ENCODE data around the gene SDK2.

The SDK2 gene

DNA sequence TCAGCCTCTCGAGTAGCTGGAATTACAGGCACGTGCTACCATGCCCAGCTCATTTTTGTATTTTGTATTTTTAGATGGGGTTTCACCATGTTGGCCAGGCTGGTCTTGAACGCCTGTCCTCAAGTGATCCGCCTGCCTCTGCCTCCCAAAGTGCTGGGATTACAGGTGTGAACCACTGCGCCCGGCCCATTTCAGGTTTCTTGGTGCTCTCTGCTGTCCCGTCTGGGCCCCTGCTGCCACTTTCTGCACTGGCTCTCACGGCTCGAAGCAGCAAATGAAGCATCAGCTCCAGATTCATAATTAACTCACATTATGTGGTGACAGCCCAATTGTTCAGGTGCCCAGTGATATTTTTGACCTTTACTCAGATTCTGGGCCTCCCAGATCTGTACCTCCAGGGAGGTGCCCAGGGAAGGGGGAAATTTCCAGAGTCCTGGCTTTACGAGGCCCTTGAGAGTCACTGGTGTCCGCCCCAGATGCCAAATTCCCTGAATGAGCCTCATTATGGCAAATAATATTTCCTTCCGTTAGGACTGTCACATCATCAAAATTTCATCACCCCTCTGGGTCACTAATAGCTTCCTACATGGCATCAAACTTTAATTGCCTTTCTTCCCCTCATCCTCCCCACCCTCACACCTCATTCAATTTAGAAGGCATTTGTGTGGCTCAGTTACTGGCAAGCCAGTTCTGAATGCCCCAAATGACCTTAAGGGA is 9.0 kb downstream of the SDK2 start:
- no peak for DNase-seq (ENCODE audit: extremely low read depth in 1 of 2, low read depth in 1 of 2)

DNA sequence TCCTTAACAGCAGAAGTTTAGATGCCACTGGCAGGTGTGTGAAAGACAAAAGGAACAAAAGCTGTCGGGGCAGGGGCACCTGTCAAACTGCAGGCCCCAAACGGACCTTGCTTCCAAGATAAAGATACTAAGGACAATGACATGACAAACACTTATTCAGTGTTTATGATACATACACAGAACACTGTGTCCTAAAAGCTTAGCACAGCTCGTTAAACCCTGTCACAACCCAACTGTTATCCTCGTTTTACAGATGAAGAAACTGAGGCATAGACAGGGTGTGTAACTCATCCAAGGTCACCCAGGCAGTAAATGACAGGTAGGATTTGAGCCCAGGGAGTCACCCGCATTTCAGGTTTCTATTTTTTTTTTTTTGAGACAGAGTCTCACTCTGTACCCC is 9.6 kb downstream of the SDK2 start:
- no peak for DNase-seq (ENCODE audit: extremely low read depth in 1 of 2, low read depth in 1 of 2)

DNA sequence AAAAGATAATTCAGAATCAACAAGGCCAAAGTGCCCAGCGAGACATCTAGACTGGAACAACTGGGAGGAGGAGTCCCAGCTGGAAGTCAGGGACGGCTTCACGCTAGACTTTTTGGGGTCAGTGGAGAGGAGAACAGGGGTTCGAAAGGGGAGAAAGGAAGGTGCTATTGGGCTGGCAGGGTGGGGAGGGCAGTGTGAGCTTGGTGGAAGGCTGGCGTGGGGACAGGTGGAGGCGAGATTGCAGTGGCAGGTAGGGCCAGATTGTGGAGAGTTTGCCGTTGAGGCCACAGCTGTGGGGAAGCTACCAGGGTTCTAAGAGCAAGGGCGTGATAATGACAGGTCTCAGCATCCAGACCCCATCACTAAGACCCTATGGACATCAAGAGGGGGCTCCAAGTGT is 10.5 kb downstream of the SDK2 start:
- no peak for DNase-seq (ENCODE audit: extremely low read depth in 1 of 2, low read depth in 1 of 2)

DNA sequence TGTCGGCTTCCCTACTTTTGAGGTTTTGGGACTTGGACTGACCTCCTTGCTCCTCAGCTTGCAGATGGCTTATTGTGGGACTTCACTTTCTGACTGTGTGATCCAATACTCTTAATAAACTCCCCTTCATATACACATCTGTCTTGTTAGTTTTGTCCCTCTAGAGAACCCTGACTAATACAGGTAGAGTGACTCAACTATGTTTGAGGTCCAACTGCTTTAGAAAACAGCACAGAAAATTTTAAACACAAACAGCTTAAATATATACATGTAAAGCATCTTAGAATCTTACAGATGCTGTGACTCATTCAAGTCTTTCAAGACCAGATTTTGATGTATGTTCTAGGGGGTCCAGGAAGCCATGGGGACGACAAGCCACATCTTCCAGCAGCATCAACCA is 11.7 kb downstream of the SDK2 start:
- DNase-seq (ENCODE audit: extremely low read depth in 1 of 2, low read depth in 1 of 2), result no peak

DNA sequence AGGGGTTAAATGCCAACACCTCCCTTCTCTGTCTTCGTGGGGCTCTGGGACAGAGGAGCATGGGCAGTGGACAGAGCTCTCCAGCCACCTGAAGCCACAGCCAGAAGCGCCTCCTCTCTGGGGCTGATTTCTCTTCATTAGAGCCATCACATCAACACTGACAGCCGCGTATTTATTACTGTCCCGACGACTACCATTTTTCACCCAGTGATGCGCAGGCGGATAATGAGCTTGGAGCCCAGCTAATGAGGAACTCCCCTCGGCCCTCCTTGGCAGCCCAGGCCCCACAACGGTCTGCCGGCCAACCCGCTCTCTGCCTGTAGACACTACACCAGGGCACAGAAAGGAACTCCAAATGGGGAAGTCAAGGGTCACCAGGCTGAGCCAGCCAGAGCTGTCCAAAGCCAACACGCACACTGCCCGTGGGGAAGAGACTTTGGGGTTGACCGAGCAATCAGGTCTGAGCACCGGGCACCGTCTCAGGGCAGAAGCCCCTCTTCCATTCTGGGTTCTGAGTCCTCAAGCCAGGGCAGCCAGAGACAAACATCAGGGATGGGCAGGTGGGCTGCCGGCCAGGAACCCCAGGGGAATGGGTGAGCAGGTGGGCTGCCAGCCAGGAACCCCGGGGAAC is 13.2 kb downstream of the SDK2 start:
- no peak for DNase-seq (ENCODE audit: extremely low read depth in 1 of 2, low read depth in 1 of 2)

DNA sequence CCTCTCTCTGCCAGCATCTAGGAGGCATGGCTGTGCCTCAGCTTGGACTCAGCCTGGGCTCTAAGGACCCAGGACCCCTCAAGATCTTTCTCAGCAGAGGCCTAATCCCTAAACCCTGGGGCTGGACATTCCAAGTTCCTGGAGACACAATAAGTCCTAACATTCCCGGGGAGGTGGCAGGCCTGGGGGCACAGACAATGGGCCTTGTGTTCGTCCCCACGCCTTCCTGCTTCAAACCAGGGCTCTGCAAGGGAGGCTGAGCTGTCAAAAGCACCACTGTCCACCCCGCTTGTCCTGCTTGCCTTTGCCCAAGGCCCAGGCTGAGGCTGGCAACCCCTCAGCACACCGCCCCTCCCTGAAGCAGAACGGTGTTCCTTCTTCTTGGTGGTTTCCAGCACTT is 13.7 kb downstream of the SDK2 start:
- DNase-seq (ENCODE audit: extremely low read depth in 1 of 2, low read depth in 1 of 2), result no peak

DNA sequence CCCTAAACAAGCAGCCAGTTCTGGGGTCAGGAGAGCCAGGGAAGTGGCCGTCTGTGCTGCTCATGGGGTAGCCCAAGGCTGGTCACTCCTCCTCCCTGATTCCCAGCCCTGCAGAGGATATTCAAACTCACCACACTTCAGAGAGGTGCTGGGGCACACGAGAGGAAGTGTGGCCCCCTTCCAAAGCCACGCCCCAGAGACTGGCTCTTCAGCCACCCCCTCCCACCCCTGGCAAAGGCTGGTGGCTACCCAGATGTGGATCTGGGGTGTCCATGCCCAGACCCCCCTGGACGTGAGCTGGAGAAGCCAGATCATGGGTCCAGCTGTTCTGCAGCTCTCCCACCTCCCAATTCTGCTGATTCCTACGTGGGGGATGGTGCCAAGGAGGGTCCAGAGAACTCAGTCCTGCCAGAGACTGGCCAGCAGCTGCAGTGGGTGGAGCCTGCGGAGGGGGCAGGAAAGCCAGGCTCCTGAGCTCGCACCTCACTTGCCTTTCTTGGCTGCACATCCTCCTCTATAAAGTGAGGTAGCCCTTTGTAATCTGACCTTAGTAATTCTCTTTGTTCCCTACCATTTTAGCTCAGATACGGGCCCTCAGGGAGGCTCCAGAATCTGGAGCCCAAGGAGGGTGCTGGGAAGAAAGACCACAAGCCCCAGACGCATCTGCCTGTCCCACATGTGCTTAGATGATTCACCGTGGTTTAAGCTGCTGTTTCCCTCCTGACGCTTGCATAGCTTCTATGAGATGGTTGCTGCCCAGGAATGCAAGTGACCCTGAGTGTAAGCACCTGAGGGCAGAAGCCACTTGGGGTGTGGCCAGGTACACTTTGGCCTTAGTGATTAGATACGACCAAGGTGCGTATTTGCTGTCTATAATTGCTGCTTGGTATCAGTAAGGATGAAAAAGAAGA is 15.3 kb downstream of the SDK2 start:
- no peak for DNase-seq (ENCODE audit: extremely low read depth in 1 of 2, low read depth in 1 of 2)

DNA sequence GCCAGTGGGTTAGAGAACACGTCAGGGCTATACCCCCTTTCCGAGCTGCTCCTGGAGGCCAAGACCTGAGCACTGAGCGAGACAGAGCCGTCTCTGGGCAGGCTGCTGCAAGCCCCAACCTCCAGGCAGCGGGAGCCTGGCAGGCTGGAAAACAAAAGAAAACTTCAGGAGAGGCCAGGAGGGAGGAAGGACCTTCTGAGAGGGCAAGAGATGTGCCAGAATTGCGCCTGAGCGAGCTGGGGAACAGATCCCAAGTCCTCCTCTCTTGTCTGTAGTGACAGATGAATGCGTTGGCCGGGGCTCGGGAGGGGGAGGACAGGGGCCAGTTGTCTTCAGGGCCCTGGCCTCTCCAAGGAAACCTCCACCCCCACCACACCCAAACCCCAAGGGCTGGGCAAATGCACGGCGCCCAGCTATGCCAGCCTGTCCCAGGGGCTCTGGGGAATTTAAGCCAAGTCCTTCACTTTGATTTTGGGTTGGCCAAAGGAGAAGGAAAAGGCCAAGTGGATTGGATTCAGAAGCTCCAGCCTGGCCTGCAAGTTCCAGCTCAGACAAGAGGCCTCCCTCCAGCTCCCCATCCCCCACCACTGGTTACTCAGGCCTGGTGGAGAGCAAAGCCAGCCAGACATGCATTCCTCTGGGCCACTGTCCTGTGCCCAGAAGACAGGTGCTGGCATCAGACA is 18.1 kb downstream of the SDK2 start:
- no peak for DNase-seq (ENCODE audit: extremely low read depth in 1 of 2, low read depth in 1 of 2)

DNA sequence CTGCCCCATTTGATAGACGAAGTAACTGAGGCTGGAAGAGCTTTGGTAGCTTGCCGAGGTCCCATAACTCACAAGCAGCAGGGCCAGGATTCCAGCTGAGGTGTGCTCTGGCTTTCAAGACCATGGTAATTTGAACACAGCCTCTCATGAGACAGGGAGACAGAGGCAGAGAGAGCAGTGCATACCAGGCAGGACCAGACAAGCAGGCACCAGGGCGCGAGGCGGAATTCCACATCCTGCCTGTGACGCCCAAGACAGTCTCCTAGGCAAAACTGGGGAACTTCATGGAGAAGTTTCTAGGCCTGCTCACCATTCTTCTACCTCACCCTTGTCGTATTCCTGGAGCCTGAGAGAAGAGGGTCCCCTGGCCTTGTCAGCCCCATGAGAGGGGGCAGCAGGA is 19.2 kb downstream of the SDK2 start:
- no peak for DNase-seq (ENCODE audit: extremely low read depth in 1 of 2, low read depth in 1 of 2)

DNA sequence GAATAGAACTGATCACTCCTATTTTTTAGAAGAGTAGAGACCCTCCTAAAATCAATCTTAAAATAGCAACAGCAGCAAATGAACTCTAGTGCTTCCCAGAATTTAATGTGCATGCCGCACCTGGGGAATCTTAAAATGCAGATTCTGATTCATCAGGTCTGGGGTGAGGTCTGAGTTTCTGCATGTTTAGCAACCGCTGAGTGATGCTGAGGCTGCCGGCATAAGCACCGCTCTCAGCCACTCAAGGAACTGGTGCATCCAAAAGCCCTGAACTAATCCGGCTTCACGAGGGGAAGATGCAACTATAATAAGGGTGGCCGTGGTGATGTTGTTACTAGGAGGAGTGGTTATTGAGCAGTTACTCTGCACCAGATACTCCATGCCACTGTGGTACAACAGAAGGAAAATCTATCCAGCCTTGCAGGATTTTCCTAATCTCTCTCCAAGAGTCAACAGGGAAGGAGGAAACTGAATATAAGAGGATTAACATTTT is 19.7 kb downstream of the SDK2 start:
- DNase-seq (ENCODE audit: extremely low read depth in 1 of 2, low read depth in 1 of 2), result no peak

DNA sequence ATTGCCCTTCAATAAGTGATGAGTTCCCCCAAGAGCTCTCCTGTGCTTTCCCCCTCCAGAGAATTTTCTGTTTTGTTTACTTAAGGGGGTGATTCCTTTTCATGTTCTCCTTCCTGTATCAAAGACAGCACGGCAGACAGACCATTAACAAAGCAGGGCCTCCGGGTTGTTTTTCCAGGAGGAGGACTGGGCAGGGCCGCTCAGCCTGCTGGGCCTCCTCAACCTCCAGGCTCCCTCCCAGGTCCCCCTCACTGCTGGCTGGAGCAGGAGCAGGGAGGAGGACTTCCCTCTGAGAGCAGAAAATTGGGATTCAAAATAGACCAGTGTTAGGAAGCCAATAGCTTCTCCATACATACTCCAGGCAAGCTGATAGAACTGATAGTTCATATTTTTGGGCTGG is 20.4 kb downstream of the SDK2 start:
- no peak for DNase-seq (ENCODE audit: extremely low read depth in 1 of 2, low read depth in 1 of 2)

DNA sequence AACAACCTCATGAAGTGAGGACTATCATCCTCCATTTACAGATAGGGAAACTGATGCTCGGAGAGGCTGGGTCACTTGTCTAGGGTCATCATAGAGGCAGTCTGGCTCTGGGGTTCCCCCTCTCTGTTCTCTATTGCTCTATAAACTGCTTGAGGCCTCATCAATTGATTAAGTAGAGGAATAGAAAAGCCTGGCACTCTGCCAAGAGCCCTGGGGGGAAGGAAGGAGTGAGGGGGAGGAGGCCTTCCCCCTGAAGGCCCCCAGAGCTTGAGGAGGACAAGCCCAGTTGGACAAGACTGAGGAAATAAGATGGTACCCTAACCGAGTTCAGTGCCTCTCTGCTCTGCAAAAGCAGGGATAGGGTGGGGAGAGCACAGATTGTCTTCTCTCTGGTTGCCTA is 21.0 kb downstream of the SDK2 start:
- DNase-seq (ENCODE audit: extremely low read depth in 1 of 2, low read depth in 1 of 2), result no peak

DNA sequence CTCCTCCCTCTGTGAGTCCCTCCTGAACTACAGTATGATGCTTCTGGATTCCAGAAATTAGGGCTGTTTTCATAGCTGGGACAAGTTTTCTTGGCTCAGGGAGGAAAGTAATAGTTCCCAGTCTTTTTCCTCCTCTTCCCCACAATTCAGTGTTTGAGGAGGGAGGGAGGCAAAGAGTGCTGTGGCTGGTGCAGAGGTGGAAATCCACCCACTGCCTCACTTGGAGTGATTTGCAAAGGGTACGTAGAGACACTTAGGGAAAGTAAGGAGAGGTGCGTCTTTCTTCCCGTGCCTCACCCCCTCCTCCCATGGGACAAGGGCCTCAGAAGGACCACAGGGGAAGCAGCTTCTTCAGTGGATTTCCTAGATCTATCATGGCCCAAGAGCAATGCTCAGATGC is 21.9 kb downstream of the SDK2 start:
- no peak for DNase-seq (ENCODE audit: extremely low read depth in 1 of 2, low read depth in 1 of 2)

DNA sequence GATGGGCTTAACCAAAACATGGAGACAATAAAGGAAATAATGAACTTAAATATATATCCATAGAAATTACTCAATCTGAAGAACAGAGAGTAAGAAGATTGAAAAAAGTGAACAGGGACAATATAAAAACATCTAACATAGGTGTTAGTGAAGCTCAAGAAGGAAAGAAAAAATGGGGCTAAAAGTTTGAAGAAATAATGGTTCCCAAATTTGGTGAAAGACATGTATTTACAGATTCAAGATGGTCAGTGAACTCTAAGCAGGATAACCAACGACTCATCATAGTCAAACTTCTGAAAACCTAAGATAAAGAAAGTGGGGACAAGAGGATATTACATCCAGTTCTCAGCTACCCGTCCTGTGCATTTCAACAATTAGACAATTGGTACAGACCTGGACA is 22.6 kb downstream of the SDK2 start:
- DNase-seq (ENCODE audit: extremely low read depth in 1 of 2, low read depth in 1 of 2), result no peak

DNA sequence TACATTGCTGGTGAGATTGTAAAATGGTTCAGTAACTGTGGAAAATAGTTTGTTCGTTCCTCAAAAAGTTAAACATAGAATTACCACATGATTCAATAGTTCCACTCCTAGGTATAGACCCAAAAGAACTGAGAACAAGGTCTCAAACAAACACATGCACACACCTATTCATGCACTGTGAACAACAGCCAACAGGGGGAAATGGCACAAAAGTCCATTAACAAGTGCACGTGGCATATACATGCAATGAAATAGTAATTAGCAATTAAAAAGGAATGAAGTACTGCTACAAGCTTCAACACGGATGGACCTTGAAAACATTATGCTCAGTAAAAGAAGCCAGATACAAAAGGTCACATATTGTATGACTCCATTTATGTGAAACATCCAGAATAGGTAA is 23.8 kb downstream of the SDK2 start:
- no peak for DNase-seq (ENCODE audit: extremely low read depth in 1 of 2, low read depth in 1 of 2)

DNA sequence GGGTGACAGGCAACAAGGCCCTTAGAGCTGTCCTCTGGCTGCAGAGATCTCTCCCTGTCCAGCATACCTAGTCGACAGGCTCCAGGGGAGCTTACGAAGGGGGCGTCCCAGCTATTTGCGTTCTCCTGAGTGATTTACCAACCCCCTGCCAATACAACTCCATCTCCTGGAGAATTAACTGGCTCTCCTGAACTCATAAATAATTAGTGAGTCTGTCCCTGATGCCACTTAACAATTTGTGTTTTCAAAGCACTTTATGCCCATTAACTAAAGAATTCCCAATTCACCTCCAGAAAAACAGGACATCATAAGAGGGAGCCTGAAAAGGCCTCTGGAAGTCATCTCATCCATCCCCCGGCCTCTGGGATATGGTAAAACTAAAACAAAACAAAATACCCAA is 26.7 kb downstream of the SDK2 start:
- DNase-seq (ENCODE audit: extremely low read depth in 1 of 2, low read depth in 1 of 2), result no peak

DNA sequence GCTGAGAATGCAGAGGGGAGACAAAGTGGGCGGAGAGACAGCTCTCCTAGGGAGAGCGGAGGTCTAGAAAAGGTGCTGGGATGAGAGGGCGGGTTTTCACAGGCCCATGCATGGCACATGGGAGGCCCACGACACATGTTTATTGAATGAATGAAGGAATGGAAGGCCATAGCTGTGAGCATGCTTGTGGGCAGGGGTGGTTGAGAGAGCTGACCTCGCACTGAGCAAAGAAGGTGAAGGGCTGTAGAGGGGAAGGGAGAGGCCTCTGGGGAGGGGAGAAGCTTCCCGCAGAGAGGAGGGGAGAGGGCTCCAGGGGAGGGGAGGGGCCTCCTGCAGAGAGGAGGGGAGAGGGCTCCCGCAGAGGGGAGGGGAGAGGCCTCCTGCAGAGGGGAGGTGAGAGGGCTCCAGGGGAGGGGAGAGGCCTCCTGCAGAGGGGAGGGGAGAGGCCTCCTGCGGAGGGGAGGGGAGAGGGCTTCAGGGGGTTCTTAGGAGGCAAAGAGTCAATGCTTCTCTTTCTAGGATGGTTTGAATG is 27.3 kb downstream of the SDK2 start:
- DNase-seq (ENCODE audit: extremely low read depth in 1 of 2, low read depth in 1 of 2), result no peak

DNA sequence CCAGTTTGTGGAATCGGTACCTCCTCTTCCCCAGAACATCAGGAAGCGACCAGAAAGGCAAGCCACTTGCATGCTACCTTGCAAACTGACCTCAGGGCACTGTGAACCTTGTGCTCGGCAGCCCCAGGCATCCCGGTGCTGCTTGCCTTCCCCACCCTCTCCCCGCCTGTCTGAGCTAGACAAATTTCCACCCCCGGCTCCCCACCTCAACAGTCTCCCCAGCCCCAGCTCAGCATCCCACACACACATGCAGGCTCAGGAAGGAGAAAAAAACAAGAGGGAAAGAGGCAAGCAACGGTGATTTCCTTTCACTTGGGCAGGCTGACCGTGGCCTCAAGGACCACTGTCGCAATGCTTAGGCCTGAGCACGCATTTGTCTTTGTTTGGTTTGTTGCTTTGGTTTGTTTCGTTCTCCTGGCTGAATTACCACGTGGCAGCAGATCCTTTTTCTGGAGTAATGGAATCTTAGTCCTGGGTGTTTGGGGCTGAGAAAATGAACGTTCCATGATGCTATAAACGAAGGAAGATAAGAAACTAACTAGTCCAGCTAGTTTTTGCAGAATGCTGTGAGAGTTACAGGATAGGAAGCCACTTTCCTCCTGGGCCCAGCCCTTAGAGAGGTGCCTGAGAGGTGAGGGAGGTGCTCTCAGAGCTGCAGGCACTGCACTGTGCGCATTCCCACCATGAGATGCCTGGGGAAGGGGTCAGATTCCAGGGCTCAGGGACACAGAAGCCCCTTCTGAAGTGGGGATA is 27.9 kb downstream of the SDK2 start:
- DNase-seq (ENCODE audit: extremely low read depth in 1 of 2, low read depth in 1 of 2), result no peak

DNA sequence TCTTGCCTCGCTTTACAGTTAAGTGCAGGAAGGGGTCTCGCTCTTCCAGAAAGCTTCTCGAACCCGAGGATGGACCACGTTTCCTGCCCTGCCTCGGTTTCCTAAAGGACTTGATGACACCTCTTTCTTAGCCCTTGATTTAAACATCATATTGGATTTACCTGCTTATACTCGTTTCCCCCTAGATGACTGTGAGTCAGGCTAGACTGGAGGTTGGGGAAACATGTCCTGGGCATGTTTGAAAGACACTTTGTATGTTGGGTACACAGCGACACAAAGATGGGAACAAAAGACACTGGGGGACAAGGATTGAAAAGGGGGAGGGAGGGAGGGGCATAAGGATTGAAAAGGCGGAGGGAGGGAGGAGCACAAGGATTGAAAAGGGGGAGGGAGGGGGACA is 30.0 kb downstream of the SDK2 start:
- DNase-seq (ENCODE audit: extremely low read depth in 1 of 2, low read depth in 1 of 2), result no peak

All from stimulated activated CD8-positive, alpha-beta memory T cell treated with anti-CD3 and anti-CD28 coated beads, Interleukin-7, amount 100 ng/mL, for 48 hours (primary cell).